Forelimb muscle (tissue), 1 donor: ENCODE measurements around the gene PEX16. TPM values are rescaled to one million over a fixed set of nuclear protein-coding genes. Genes with fewer than 3 reads are reported as not detected.

Experiments used
- DNase-seq: peaks from one replicate; pipeline ENCODE4 v3.0.0-alpha.2; 2013; ENCODE audit warnings: low read depth
- polyA plus RNA-seq: library from polyadenylated mRNA; unstranded; fragments of 120-200 nt; gene quantifications from one replicate; pipeline ENCODE4 v1.2.1, GENCODE V29; 2013; ENCODE audit not compliant: insufficient read length

Gene PEX16
- polyA plus RNA-seq, result 11.7 TPM

- peak; percentile 96 for DNase-seq
These were observed at the start of gene PEX16 for GRCh38 chr11:45917623-45918330. TSS of gene PEX16 (minus strand) at chr11:45917877. CDS start at chr11:45917811, 66 bp downstream.

GRCh38 chr11:45964911-45965389 is 47.3 kb upstream of the PEX16 start:
- peak; percentile 56 for DNase-seq

- DNase-seq, result no peak
These were observed 44.1 kb upstream of the PEX16 start for GRCh38 chr11:45961751-45962240.

GRCh38 chr11:45960387-45961095 is 42.9 kb upstream of the PEX16 start:
- DNase-seq, result peak; percentile 68

- no peak for DNase-seq
These were observed 42.2 kb upstream of the PEX16 start for GRCh38 chr11:45959851-45960250.

GRCh38 chr11:45949992-45950407 is 32.3 kb upstream of the PEX16 start:
- no peak for DNase-seq

GRCh38 chr11:45948356-45948755 is 30.7 kb upstream of the PEX16 start:
- DNase-seq, result no peak

- DNase-seq, result no peak
These were observed 30.2 kb upstream of the PEX16 start for GRCh38 chr11:45947885-45948284.

GRCh38 chr11:45945397-45945999 is 27.8 kb upstream of the PEX16 start:
- no peak for DNase-seq

- DNase-seq, result no peak
These were observed 24.7 kb upstream of the PEX16 start for GRCh38 chr11:45942381-45942780.

- DNase-seq, result no peak
These were observed 23.6 kb upstream of the PEX16 start for GRCh38 chr11:45941285-45941684.

- DNase-seq, result no peak
These were observed 22.2 kb upstream of the PEX16 start for GRCh38 chr11:45939836-45940235.

GRCh38 chr11:45937916-45938315 is 20.2 kb upstream of the PEX16 start:
- DNase-seq, result no peak

- DNase-seq, result no peak
These were observed 18.9 kb upstream of the PEX16 start for GRCh38 chr11:45936511-45937054.

GRCh38 chr11:45935349-45936064 is 17.8 kb upstream of the PEX16 start:
- no peak for DNase-seq

- DNase-seq, result no peak
These were observed 17.1 kb upstream of the PEX16 start for GRCh38 chr11:45934580-45935318.

- DNase-seq, result no peak
These were observed 16.3 kb upstream of the PEX16 start for GRCh38 chr11:45933846-45934579.

- no peak for DNase-seq
These were observed 15.6 kb upstream of the PEX16 start for GRCh38 chr11:45933131-45933831.

GRCh38 chr11:45932217-45932616 is 14.5 kb upstream of the PEX16 start:
- DNase-seq, result no peak
